CD14-positive monocyte (primary cell): Measurements from ENCODE around the gene GPR137B. TPM values are rescaled to one million over a fixed set of nuclear protein-coding genes. Genes with fewer than 3 reads are reported as not detected.
"Not testable (repeated sequence)": the region's sequence is repeated elsewhere in the genome, so short reads cannot be mapped to it uniquely, and the experiment has no call there.

Experiments used
- DNase-seq, 3 donors: peaks; one replicate each; pipeline ENCODE4 v3.0.0-alpha.2; 2011 to 2022
- H2AFZ ChIP-seq: 2 replicates; pipeline ENCODE4 v1.6.0; 2012; ENCODE audit warnings: mild to moderate bottlenecking, low read depth, low read length, inconsistent platforms; ENCODE audit not compliant: insufficient read depth, poor library complexity, severe bottlenecking
- H3K27ac ChIP-seq, 2 donors: 1 replicate in 1 of 2; 2 replicates in 1 of 2; pipeline ENCODE4 v1.5.1; 2012 to 2013; ENCODE audit warnings: low read length in 2 of 2, control low read depth in 1 of 2, inconsistent platforms in 1 of 2, low read depth in 1 of 2, mild to moderate bottlenecking in 1 of 2
- H3K27me3 ChIP-seq, 2 donors: one replicate each; pipeline versions ENCODE4 v1.6.0 to v1.6.1; 2011 to 2013; ENCODE audit warnings: low read length in 2 of 2; ENCODE audit not compliant: control insufficient read depth in 2 of 2, insufficient read depth in 2 of 2
- H3K36me3 ChIP-seq, 2 donors: replicated peaks in 1 of 2; 1 replicate in 1 of 2; 2 replicates in 1 of 2; pipeline versions ENCODE4 v1.5.1 to v1.6.1; 2012 to 2013; ENCODE audit warnings: low read length in 2 of 2, control low read depth in 1 of 2, inconsistent platforms in 1 of 2, mild to moderate bottlenecking in 1 of 2; ENCODE audit not compliant: insufficient read depth in 2 of 2, control insufficient read depth in 1 of 2
- H3K4me1 ChIP-seq, 2 donors: 1 replicate in 1 of 2; 2 replicates in 1 of 2; pipeline versions ENCODE4 v1.5.1 to v1.6.1; 2012 to 2013; ENCODE audit warnings: low read length in 2 of 2, control low read depth in 1 of 2, inconsistent platforms in 1 of 2, mild to moderate bottlenecking in 1 of 2, moderate library complexity in 1 of 2; ENCODE audit not compliant: insufficient read depth in 2 of 2, control insufficient read depth in 1 of 2
- H3K4me2 ChIP-seq: replicated peaks from 2 replicates; pipeline ENCODE3; 2012; ENCODE audit warnings: low read length, moderate library complexity, mild to moderate bottlenecking; ENCODE audit not compliant: poor library complexity, severe bottlenecking; ENCODE audit errors: extremely low read depth
- H3K4me3 ChIP-seq, 3 experiments: fragments of 200-600 bp in 1 of 3; sonication (generic) in 1 of 3; replicated peaks in 1 of 3; 1 replicate in 2 of 3; 2 replicates in 1 of 3; pipeline ENCODE4 v1.5.1; 2011 to 2013; ENCODE audit warnings: low read length in 3 of 3, mild to moderate bottlenecking in 3 of 3, control low read depth in 2 of 3, low read depth in 2 of 3, inconsistent platforms in 1 of 3, moderate library complexity in 1 of 3
- H3K79me2 ChIP-seq: 2 replicates; pipeline ENCODE4 v1.6.0; 2012; ENCODE audit warnings: mild to moderate bottlenecking, control low read depth, inconsistent platforms, low read length, moderate library complexity; ENCODE audit not compliant: insufficient read depth
- H3K9ac ChIP-seq: 2 replicates; pipeline ENCODE4 v1.6.0; 2017; ENCODE audit warnings: low read length, mild to moderate bottlenecking; ENCODE audit not compliant: insufficient read depth, poor library complexity, severe bottlenecking
- H3K9me3 ChIP-seq, 2 donors: replicated peaks in 1 of 2; 1 replicate in 1 of 2; 2 replicates in 1 of 2; pipeline versions ENCODE4 v1.5.1 to v1.6.1; 2012 to 2013; ENCODE audit warnings: low read length in 2 of 2, control low read depth in 1 of 2; ENCODE audit not compliant: control insufficient read depth in 1 of 2, insufficient read depth in 1 of 2
- H4K20me1 ChIP-seq: 2 replicates; pipeline ENCODE4 v1.6.0; 2012; ENCODE audit warnings: mild to moderate bottlenecking, low read length, control low read depth, moderate library complexity; ENCODE audit not compliant: insufficient read depth
- H3K27ac Mint-ChIP-seq, 7 donors: one replicate each; pipeline ENCODE4 v1.8.0; 2020; ENCODE audit warnings: mild to moderate bottlenecking in 7 of 7, mixed read lengths in 7 of 7, moderate library complexity in 6 of 7, inconsistent platforms in 2 of 7
- H3K27me3 Mint-ChIP-seq, 3 donors: one replicate each; pipeline ENCODE4 v1.8.0; 2021 to 2022; ENCODE audit warnings: low read depth in 3 of 3, mild to moderate bottlenecking in 3 of 3, mixed read lengths in 3 of 3, moderate library complexity in 3 of 3, inconsistent platforms in 1 of 3
- H3K36me3 Mint-ChIP-seq, 2 donors: one replicate each; pipeline ENCODE4 v1.8.0; 2020; ENCODE audit warnings: mixed read lengths in 2 of 2, inconsistent platforms in 1 of 2, mild to moderate bottlenecking in 1 of 2
- H3K4me1 Mint-ChIP-seq: one replicate; pipeline ENCODE4 v1.8.0; 2020; ENCODE audit warnings: mild to moderate bottlenecking, mixed read lengths
- H3K4me3 Mint-ChIP-seq, 2 donors: one replicate each; pipeline ENCODE4 v1.8.0; 2020; ENCODE audit warnings: mild to moderate bottlenecking in 2 of 2, mixed read lengths in 2 of 2, moderate library complexity in 1 of 2
- H3K9me3 Mint-ChIP-seq, 7 donors: one replicate each; pipeline ENCODE4 v1.8.0; 2020 to 2022; ENCODE audit warnings: mixed read lengths in 7 of 7, mild to moderate bottlenecking in 6 of 7, moderate library complexity in 6 of 7, inconsistent platforms in 2 of 7
- CTCF ChIP-seq: fragments of 200-600 bp; IDR thresholded peaks from one replicate; pipeline ENCODE4 v1.8.0; 2022; ENCODE audit warnings: antibody characterized with exemption, mild to moderate bottlenecking
- WGBS: methylation state at CpG from one replicate; pipeline ENCODE4 v1.1.5; 2013; ENCODE audit warnings: missing lambda C conversion rate; ENCODE audit not compliant: insufficient coverage; 5-methylcytosine and 5-hydroxymethylcytosine counted together
- intact Hi-C, 2 donors: fragments of 100-400 bp; cut with micrococcal nuclease; formaldehyde crosslinking; loops; one replicate each; pipeline versions ENCODE4 v1.15.0 to v1.15.1; 2023
- polyA plus RNA-seq, 3 donors: library from polyadenylated mRNA; depleted of rRNA in 1 of 3; unstranded in 2 of 3; stranded (reverse) in 1 of 3; fragments of 300-500 nt in 2 of 3; fragments of >200 nt in 1 of 3; fragmentation: Illumina TruSeq in 2 of 3; gene quantifications; 1 replicate in 2 of 3; 2 replicates in 1 of 3; pipeline ENCODE4 v1.2.3, GENCODE V29; 2012 to 2021

Gene GPR137B
- polyA plus RNA-seq, 3 donors, result 7.5 to 10.8 (median 8.7) TPM

GRCh38 chr1:236181059-236181458 lies 38.7 kb downstream of the GPR137B start:
- Histone ChIP-seq H3K79me2 (no peaks in the 10 kb centered on the region), H3K9me3 (no peaks in the 10 kb centered on the region), H3K27me3 (no peaks in the 10 kb centered on the region), H3K36me3 (peaks cover 25 to 54% of the 10 kb centered on the region in 2 donors), H2AFZ (no peak overlapping the region), H3K4me3 (no peak overlapping the region), H3K4me2 (no peak overlapping the region), H3K27ac (no peak overlapping the region), H3K9ac (no peak overlapping the region), H4K20me1 (no peaks in the 10 kb centered on the region), H3K4me1 (peaks cover 5 to 7% of the 10 kb centered on the region in 2 donors)
- Mint-ChIP-seq H3K27ac (no peak overlapping the region), H3K9me3 (peaks cover 0 to 2% (median 0%) of the 10 kb centered on the region in 7 donors), H3K4me3 (no peak overlapping the region), H3K27me3 (peaks cover 0 to 4% (median 2%) of the 10 kb centered on the region in 3 donors), H3K4me1 (peaks cover 10% of the 10 kb centered on the region), H3K36me3 (peaks cover 38 to 63% of the 10 kb centered on the region in 2 donors)
- no peak for DNase-seq
- no peak for TF ChIP-seq CTCF
- intact Hi-C loops, result no loop called here
- WGBS, result no CpG with 5 or more reads among the region's 3 CpGs

- Mint-ChIP-seq H3K9me3 (peaks cover 6 to 28% (median 16%) of the 10 kb centered on the region in 7 donors), H3K4me1 (peaks cover 15% of the 10 kb centered on the region), H3K4me3 (no peak overlapping the region), H3K36me3 (peaks cover 59 to 88% of the 10 kb centered on the region in 2 donors), H3K27me3 (no peaks in the 10 kb centered on the region), H3K27ac (peak overlapping the region in 2 of 7 donors; percentile 18 to 42)
- H3K9ac ChIP-seq, result no peak overlapping the region
- no CpG with 5 or more reads among the region's 4 CpGs for WGBS
- peaks cover 5 to 7% of the 10 kb centered on the region in 2 donors for H3K4me1 ChIP-seq
- no peak overlapping the region for H3K27ac ChIP-seq
- intact Hi-C loops, result no loop called here
- no peaks in the 10 kb centered on the region for H4K20me1 ChIP-seq
- no peak for DNase-seq
- no peak overlapping the region for H3K4me3 ChIP-seq
- no peaks in the 10 kb centered on the region for H3K9me3 ChIP-seq
- no peak for TF ChIP-seq CTCF
- no peaks in the 10 kb centered on the region for H3K27me3 ChIP-seq
- H2AFZ ChIP-seq, result no peak overlapping the region
- H3K79me2 ChIP-seq, result no peaks in the 10 kb centered on the region
- peaks cover 14 to 31% of the 10 kb centered on the region in 2 donors for H3K36me3 ChIP-seq
- H3K4me2 ChIP-seq, result no peak overlapping the region
Measured at GRCh38 chr1:236185687-236186086, 43.3 kb downstream of the GPR137B start.

GRCh38 chr1:236186471-236186870 lies 44.1 kb downstream of the GPR137B start:
- intact Hi-C loops, H3K4me3 ChIP-seq, H3K27ac ChIP-seq, H3K27me3 Mint-ChIP-seq, H3K79me2 ChIP-seq, H3K4me1 ChIP-seq, H2AFZ ChIP-seq, H3K27me3 ChIP-seq, H3K9ac ChIP-seq, H3K27ac Mint-ChIP-seq, H3K4me3 Mint-ChIP-seq, DNase-seq, H3K4me2 ChIP-seq, H3K9me3 ChIP-seq, H4K20me1 ChIP-seq: not testable (repeated sequence)
- Mint-ChIP-seq H3K9me3 (peaks cover 8 to 34% (median 22%) of the 10 kb centered on the region in 7 donors), H3K36me3 (peaks cover 63 to 88% of the 10 kb centered on the region in 2 donors), H3K4me1 (peaks cover 15% of the 10 kb centered on the region)
- peaks cover 8 to 25% of the 10 kb centered on the region in 2 donors for H3K36me3 ChIP-seq
- no CpG with 5 or more reads among the region's 2 CpGs for WGBS
